Hindlimb muscle (tissue), 1 donor: ENCODE data around the gene ZNF850. TPM values are rescaled to one million over a fixed set of nuclear protein-coding genes. Genes with fewer than 3 reads are reported as not detected.

Experiments
- DNase-seq: peaks from one replicate; pipeline ENCODE4 v3.0.0-alpha.2; 2013
- polyA plus RNA-seq: library from polyadenylated mRNA; unstranded; fragments of 120-200 nt; gene quantifications from one replicate; pipeline ENCODE4 v1.2.1, GENCODE V29; 2013; ENCODE audit not compliant: insufficient read length

The ZNF850 gene
- polyA plus RNA-seq, 1 donor, result 1.3 TPM

DNA sequence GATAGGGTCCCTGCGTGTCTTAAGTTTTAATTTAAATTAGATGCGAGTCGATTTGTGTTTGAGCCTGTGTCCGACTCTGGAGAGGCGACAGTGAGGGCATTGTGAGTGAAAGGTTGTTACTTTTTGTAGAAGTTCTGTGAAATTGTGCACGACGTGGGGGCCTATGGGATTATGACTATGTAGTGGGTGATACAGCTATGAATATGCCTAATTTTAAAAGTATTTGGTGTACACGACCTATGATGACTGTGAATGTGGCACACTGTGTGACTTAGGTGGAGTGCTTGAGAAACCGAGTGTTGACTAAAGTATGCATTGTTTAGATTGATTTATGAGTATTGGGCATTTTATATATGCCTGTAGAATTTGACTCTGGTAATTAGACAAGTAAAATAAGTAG is 84.5 kb downstream of the ZNF850 start:
- no peak for DNase-seq

DNA sequence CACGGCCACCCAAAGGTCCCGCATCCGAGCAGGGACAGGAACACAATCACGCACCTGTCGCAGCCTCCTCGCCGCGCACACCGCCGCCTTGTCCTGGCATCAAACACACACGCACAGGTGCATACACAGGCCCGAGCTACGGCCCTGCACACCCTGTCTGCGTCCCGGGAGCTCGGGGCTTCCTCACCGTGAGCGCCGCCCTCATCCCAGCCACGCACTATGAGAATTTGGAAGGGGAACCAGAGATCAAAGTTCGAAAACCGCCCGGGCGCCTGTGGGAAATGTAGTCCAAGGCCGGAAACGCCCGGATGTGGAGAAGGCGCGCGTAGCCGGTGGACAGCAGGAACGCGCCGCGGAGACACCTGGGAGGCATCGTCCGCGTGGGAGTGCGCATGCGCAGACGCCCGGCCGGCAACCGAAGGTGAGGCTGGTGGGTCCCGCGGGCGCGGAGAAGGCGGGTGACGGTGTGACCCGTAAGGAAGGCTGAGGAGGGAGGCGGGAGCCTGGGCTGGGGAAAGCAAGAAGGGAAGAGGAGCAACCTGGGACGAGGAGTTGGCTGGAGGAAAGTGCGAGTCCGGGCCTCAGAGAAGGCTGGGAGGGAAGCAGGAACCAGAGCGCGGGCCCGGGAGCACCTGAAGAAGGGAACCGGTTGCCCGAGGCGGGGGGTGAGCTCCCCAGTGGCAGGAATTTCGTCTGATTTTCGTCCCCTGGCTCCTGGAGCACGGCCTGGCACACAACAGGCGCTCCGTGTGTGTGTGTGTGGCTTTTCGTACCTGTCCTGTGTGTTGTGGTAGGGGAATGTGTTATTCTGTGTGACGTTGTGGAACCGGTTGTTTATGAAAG is 85.2 kb downstream of the ZNF850 start, which contains the start of gene ZNF567:
TSS of gene ZNF567 (plus strand) at position 399 of the 843 bp plus-strand sequence. CDS start 7,256 bp downstream, outside the sequence.
- peak; percentile 97 for DNase-seq

DNA sequence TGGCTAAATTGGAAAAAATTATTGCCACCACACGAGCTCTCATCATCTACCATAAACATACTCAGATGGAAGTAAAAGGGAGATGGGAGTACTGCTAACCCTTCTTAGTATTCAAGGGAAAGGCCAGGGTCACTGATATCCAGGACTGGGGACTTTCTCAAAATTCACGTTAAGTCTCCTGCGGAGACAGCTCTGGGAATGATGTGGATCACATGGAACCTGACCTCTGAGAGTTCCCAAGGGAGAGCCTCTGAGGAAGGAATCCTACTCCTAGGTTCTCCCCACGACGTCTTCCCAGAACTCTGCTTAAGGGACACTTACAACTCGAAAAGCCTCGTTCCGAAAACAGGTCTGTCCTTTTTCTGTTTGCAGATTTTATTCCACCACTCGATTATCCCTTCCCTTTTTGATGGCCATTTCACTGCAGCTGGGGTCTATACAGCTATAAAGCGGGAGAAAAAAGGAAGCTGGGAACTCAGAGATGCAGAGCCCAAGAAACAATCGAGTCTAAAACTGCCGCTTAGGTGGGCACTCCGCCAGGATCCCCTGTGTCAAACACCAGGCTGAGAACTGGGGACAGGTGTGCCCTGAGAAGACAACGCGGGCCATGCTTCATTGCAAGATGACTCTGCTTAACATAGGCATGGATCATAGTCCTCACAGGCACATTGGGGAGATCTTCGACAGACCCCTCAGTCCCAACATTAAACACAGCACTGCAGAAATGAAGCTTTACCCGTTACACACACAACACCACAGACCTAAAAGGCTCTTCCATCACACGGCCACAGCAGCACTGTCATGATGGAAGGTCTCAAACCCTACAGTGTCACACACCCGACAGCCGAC is 86.0 kb downstream of the ZNF850 start:
- peak; percentile 23 for DNase-seq

DNA sequence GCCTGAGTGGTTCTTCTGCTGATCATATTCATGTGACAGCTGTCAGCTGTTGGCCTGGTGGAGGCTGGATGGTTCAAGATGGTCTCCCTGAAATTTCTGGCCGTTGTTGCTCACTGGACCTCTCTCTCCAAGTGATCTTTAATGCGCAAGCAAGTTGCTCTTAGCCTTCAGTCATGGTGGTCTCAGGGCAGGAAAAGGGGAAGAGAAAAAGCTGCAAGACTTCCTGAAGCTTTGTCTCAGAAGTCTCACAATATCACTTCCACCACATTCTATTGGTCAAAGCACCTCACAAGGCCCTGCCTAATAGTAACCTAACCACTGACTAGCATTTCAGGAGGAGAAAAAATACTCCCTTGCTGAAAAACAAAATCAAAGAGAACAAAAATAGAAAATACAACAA is 86.8 kb downstream of the ZNF850 start:
- DNase-seq, result no peak

DNA sequence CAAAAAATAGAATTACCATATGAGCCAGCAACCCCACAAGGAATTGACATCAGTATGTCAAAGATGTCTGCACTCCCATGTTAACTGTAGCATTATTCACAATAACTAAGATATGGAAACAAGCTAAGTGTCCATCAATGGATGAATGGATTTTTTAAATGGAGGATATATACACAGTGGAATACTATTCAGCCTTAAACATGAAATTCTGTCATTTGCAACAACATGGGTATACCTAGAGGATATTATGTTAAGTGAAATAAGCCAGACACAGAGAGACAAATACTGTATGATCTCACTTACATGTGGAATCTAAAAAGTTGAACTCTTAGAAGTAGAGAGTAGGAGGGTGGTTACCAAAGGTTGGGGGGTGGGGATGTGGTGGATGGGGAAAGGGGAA is 93.2 kb downstream of the ZNF850 start:
- DNase-seq, result no peak

DNA sequence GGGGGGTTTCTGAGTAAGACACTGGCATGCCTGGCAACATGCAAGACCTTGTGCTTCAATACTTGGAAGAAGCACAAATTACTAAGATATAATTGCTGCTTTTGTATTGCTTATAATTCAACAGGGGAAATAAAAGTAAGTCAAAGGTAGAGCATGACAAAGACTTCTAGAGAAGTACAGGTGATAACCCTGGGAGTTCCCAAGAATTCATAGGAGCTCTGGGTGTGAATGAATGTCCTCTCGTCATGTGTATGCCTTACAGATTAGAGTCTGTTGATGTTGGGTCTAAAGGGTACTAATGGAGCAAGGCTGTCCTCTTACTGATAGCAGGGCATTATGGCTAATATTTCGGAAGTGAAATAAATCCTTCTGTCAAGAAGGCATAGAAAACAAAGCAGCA is 98.4 kb downstream of the ZNF850 start:
- DNase-seq, result no peak

DNA sequence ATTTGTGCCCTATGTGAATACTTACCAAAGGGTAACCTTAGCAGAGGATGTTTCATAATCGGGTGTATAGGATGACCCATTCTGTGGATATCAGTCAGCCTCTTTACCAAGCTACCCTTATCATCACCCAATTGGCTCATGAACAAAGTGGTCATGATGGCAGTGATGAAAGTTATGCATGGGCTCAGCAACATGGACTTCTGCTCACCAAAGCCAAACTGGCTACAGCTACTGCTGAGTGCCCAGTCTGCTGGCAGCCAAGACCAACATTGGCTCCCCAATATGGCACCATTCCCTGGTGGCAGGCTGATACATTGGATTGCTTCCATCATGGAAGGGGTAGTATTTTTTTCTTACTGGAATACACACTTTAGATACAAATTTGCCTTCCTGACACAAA is 100.2 kb downstream of the ZNF850 start:
- no peak for DNase-seq

DNA sequence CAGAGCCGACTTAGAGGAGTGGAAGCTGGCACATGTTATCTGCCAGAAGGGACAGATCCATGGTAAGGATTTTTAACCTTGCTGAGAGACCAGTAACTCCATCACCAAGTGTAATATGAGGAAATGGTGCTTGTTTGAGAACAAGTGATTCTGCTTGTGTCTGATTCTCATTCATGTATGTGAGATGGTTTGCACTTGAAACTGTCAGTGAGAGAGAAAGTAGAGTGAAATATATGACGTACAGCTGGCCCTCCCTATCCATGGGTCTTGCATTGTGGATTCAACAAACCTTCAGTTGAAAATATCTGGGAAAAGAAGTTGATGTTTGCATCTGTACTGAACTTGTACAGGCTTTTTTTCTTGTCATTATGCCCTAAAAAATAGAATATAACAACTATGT is 104.0 kb downstream of the ZNF850 start:
- no peak for DNase-seq

DNA sequence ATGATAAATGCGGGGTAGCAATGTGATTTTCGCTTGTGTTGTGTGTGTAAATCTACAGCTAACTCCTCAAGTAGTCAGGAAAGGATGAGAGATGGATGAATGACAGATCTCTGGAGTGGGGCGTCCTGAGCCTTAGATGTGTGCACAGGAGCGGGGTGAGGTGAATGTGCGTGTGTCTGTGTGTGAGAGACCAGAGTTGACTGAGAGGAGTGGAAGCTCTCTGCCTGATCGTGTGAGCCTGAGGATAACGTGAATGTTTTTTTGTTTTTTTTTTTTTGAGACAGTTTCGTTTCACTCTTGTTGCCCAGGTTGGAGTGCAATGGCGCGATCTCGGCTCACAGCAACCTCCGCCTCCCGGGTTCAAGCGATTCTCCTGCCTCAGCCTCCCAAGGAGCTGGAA is 106.8 kb downstream of the ZNF850 start:
- DNase-seq, result no peak

Other genes with a start within 250 kb of the ZNF850 start
- gene ZNF260, start 244.5 kb downstream of the ZNF850 start, polyA plus RNA-seq, result 10.5 TPM
- 15.3 TPM for gene ZNF529, start 199.5 kb downstream of the ZNF850 start, polyA plus RNA-seq
- gene ZNF382, start 167.5 kb downstream of the ZNF850 start, polyA plus RNA-seq, result 11.1 TPM
- 7.2 TPM for gene ZNF461, start 106.0 kb downstream of the ZNF850 start, polyA plus RNA-seq
- 6.6 TPM for gene ZNF567, start 85.2 kb downstream of the ZNF850 start, polyA plus RNA-seq
- gene ZNF790, start 65.6 kb upstream of the ZNF850 start, polyA plus RNA-seq, result 6.7 TPM
- 7.6 TPM for gene ZNF345, start 78.1 kb upstream of the ZNF850 start, polyA plus RNA-seq
- gene ZNF829, start 143.5 kb upstream of the ZNF850 start, polyA plus RNA-seq, result 4.2 TPM
- 47.8 TPM for gene ZNF568, start 143.5 kb upstream of the ZNF850 start, polyA plus RNA-seq